Keratinocyte (primary cell): ENCODE data around the gene TMEM238L. TPM values are rescaled to one million over a fixed set of nuclear protein-coding genes. Genes with fewer than 3 reads are reported as not detected.

Experiments used
- DNase-seq: peaks from one replicate; pipeline ENCODE4 v3.0.0-alpha.2; 2011; ENCODE audit warnings: low read depth, missing footprints, low spot score
- FAIRE-seq: peaks from 2 replicates; lab custom pipeline; 2011; peaks lifted over from hg19 to GRCh38; lab: Jason Lieb, UNC
- H2AFZ ChIP-seq: 2 replicates; pipeline ENCODE4 v1.6.0; 2012; ENCODE audit warnings: low read length, control low read depth, inconsistent platforms; ENCODE audit not compliant: control insufficient read depth
- H3K27ac ChIP-seq: 2 replicates; pipeline ENCODE4 v1.5.1; 2011; ENCODE audit warnings: low read length; ENCODE audit not compliant: control insufficient read depth, insufficient read depth
- H3K27me3 ChIP-seq: 3 replicates; pipeline ENCODE4 v1.6.0; 2011; ENCODE audit warnings: low read length; ENCODE audit not compliant: control insufficient read depth, insufficient read depth; ENCODE audit errors: extremely low read depth
- H3K36me3 ChIP-seq, 2 experiments: 2 replicates in 1 of 2; 3 replicates in 1 of 2; pipeline ENCODE4 v1.5.1; 2011; ENCODE audit warnings: low read length in 2 of 2, mild to moderate bottlenecking in 1 of 2; ENCODE audit not compliant: control insufficient read depth in 2 of 2, insufficient read depth in 2 of 2; ENCODE audit errors: extremely low read depth in 1 of 2
- H3K4me1 ChIP-seq: 3 replicates; pipeline ENCODE4 v1.5.1; 2011; ENCODE audit warnings: low read length; ENCODE audit not compliant: control insufficient read depth, insufficient read depth; ENCODE audit errors: extremely low read depth
- H3K4me2 ChIP-seq: 3 replicates; pipeline ENCODE4 v1.6.0; 2011; ENCODE audit warnings: low read depth, low read length; ENCODE audit not compliant: control insufficient read depth, insufficient read depth; ENCODE audit errors: extremely low read depth
- H3K4me3 ChIP-seq, 3 experiments: fragments of 200-600 bp in 1 of 3; sonication (generic) in 1 of 3; 2 replicates in 2 of 3; 3 replicates in 1 of 3; pipeline ENCODE4 v1.5.1; 2011 to 2016; ENCODE audit warnings: low read length in 3 of 3, mild to moderate bottlenecking in 3 of 3, control low read depth in 2 of 3, inconsistent platforms in 1 of 3, low read depth in 1 of 3, mixed read lengths in 1 of 3, mixed run types in 1 of 3, moderate library complexity in 1 of 3; ENCODE audit not compliant: control insufficient read depth in 2 of 3, insufficient read depth in 2 of 3; ENCODE audit errors: extremely low read depth in 1 of 3
- H3K79me2 ChIP-seq: 2 replicates; pipeline ENCODE4 v1.6.0; 2012; ENCODE audit warnings: low read length; ENCODE audit not compliant: control insufficient read depth, insufficient read depth
- H3K9ac ChIP-seq: 3 replicates; pipeline ENCODE4 v1.6.0; 2011; ENCODE audit warnings: low read length; ENCODE audit not compliant: control insufficient read depth, insufficient read depth; ENCODE audit errors: extremely low read depth
- H3K9me1 ChIP-seq: 3 replicates; pipeline ENCODE4 v1.6.0; 2011; ENCODE audit warnings: low read length; ENCODE audit not compliant: control insufficient read depth, insufficient read depth; ENCODE audit errors: extremely low read depth
- H3K9me3 ChIP-seq: 2 replicates; pipeline ENCODE4 v1.5.1; 2012; ENCODE audit warnings: low read depth, low read length; ENCODE audit not compliant: control insufficient read depth
- H4K20me1 ChIP-seq: 3 replicates; pipeline ENCODE4 v1.6.0; 2011; ENCODE audit warnings: low read length; ENCODE audit not compliant: control insufficient read depth, insufficient read depth; ENCODE audit errors: extremely low read depth
- EZH2 ChIP-seq: IDR thresholded peaks from one replicate; pipeline ENCODE4 v1.6.1; 2012; ENCODE audit warnings: inconsistent platforms, mild to moderate bottlenecking, low read length, moderate library complexity
- dilution Hi-C: fragments of 300-500 bp; cut with MboI; formaldehyde crosslinking; loops from one replicate; pipeline ENCODE4 v1.7.0; 2020; ENCODE audit warnings: low sequenced_read_pairs; ENCODE audit not compliant: extremely low pct_ligation_motif_present
- polyA plus RNA-seq, 5 experiments: library from polyadenylated mRNA; depleted of rRNA in 3 of 5; stranded (reverse) in 3 of 5; stranded (forward) in 1 of 5; unstranded in 1 of 5; fragments of >200 nt; gene quantifications; 1 replicate in 1 of 5; 2 replicates in 3 of 5; 3 replicates in 1 of 5; pipeline versions ENCODE4 v1.2.1 to v1.2.3, GENCODE V29; 2011 to 2012; ENCODE audit warnings: missing spikeins in 2 of 5, low read depth in 1 of 5, low replicate concordance in 1 of 5
- TF ChIP-seq, protein P1 (sequence below), 3 experiments: IDR thresholded peaks in 1 of 3; conservative IDR thresholded peaks in 1 of 3; optimal IDR thresholded peaks in 1 of 3; 2 replicates in 2 of 3; 3 replicates in 1 of 3; pipeline versions ENCODE3 to v1.5.1; 2011; ENCODE audit warnings: low read length in 3 of 3, mild to moderate bottlenecking in 3 of 3, moderate library complexity in 2 of 3, control low read depth in 1 of 3, inconsistent platforms in 1 of 3; ENCODE audit not compliant: insufficient read depth in 2 of 3; ENCODE audit errors: extremely low read depth in 1 of 3

TMEM238L gene
- polyA plus RNA-seq, 1 donor (not counting 4 experiments of a cell fraction or from before 2014, with no cell fraction given), result not detected

DNA sequence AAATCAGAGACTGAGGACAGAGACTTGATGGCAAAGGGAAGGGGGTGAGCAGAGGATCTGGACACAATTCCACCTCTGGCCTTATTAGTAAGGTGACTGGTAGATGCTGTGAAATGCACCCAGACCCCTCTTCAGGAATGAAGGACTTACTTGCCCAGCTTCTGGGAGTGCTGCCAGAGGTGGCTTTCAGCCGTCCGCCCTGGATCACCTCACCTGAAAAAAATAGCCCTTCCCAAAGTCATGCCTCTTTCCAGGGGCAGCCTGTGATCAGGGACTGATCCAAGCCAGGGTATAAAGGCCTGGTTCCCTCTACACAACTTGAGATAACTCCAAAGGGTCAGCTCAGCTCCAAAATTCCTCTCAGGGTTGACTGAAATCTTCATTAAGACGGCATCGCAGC is 53.7 kb downstream of the TMEM238L start:
- DNase-seq (no peak), FAIRE-seq (no peak)
- H3K9me3 ChIP-seq, result no peaks in the 10 kb centered on the region
- no peak overlapping the region for H2AFZ ChIP-seq
- no peak overlapping the region for H3K4me3 ChIP-seq
- no peaks in the 10 kb centered on the region for H3K79me2 ChIP-seq
- H3K4me2 ChIP-seq, result no peak overlapping the region
- H3K27me3 ChIP-seq, result peaks cover 11% of the 10 kb centered on the region
- no peaks in the 10 kb centered on the region for H3K36me3 ChIP-seq
- no peaks in the 10 kb centered on the region for H4K20me1 ChIP-seq
- H3K4me1 ChIP-seq, result peaks cover 4% of the 10 kb centered on the region
- TF ChIP-seq EZH2, result no peak
- TF ChIP-seq, protein P1, sequence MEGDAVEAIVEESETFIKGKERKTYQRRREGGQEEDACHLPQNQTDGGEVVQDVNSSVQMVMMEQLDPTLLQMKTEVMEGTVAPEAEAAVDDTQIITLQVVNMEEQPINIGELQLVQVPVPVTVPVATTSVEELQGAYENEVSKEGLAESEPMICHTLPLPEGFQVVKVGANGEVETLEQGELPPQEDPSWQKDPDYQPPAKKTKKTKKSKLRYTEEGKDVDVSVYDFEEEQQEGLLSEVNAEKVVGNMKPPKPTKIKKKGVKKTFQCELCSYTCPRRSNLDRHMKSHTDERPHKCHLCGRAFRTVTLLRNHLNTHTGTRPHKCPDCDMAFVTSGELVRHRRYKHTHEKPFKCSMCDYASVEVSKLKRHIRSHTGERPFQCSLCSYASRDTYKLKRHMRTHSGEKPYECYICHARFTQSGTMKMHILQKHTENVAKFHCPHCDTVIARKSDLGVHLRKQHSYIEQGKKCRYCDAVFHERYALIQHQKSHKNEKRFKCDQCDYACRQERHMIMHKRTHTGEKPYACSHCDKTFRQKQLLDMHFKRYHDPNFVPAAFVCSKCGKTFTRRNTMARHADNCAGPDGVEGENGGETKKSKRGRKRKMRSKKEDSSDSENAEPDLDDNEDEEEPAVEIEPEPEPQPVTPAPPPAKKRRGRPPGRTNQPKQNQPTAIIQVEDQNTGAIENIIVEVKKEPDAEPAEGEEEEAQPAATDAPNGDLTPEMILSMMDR (optimal IDR thresholded peaks at IDR 0.05 in 1 of 3, IDR thresholded peaks at IDR 0.05 in 1 of 3, conservative IDR thresholded peaks at IDR 0.05 in 1 of 3; ENCODE audit: extremely low read depth in 1 of 3, insufficient read depth in 2 of 3, low read length in 3 of 3), result no peak
- H3K9ac ChIP-seq, result no peak overlapping the region
- H3K27ac ChIP-seq, result no peak overlapping the region
- no peaks in the 10 kb centered on the region for H3K9me1 ChIP-seq
- dilution Hi-C loops, result no loop called here

DNA sequence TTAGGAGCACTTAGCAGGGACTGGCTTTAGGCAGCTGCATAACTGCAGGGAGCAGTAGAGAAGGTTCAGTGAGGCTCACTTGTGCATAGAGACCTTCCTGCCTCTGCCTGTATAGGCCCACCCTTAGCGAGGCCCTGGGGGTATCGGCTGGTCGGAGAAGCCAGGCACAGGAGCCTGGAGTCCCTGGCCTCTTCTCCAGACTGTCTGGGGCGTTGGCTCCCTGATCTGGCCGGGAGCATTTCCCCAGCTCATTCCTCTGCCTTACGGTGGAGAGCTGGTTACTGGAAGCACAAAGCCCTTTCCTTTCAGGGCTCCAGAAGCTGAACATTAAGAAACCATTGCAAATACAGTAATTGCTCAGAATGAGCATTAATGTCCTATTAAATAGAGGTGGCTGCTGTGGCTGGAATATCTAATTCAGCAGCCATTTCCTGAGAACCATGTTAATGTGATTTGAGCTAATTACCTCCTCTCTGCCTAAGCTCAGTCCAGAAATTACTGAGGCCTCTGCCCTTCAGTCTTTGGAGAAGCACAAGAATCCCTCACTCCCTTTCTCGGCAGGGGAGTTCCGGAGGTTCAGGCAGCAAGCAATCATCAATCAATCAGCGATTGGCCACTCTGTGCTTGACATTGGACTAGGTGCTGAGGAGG is 55.2 kb downstream of the TMEM238L start:
- dilution Hi-C loops, result no loop called here
- Histone ChIP-seq H3K27ac (no peak overlapping the region), H2AFZ (no peak overlapping the region), H3K4me3 (no peak overlapping the region), H3K27me3 (peaks cover 11% of the 10 kb centered on the region), H3K9me3 (no peaks in the 10 kb centered on the region), H3K4me1 (peaks cover 7% of the 10 kb centered on the region), H4K20me1 (no peaks in the 10 kb centered on the region), H3K36me3 (no peaks in the 10 kb centered on the region), H3K79me2 (no peaks in the 10 kb centered on the region), H3K4me2 (no peak overlapping the region), H3K9me1 (no peaks in the 10 kb centered on the region), H3K9ac (no peak overlapping the region)
- TF ChIP-seq EZH2, result no peak
- TF ChIP-seq, protein P1 (optimal IDR thresholded peaks at IDR 0.05 in 1 of 3, IDR thresholded peaks at IDR 0.05 in 1 of 3, conservative IDR thresholded peaks at IDR 0.05 in 1 of 3; ENCODE audit: extremely low read depth in 1 of 3, insufficient read depth in 2 of 3, low read length in 3 of 3), result no peak
- FAIRE-seq, result no peak
- DNase-seq, result no peak
